Cardiac fibroblast (primary cell): Measurements from ENCODE around the gene PDRG1.

Source experiments
- DNase-seq, 2 donors: peaks; one replicate each; pipeline versions ENCODE4 v3.0.0 to v3.0.0-alpha.2; 2010; ENCODE audit warnings: low read depth in 2 of 2
- H3K4me3 ChIP-seq, 2 donors: replicated peaks in 1 of 2; 1 replicate in 1 of 2; 2 replicates in 1 of 2; pipeline ENCODE4 v1.5.1; 2011; ENCODE audit warnings: low read depth in 2 of 2, low read length in 2 of 2, mild to moderate bottlenecking in 2 of 2, moderate library complexity in 1 of 2
- TF ChIP-seq, protein P1 (sequence below): IDR thresholded peaks from one replicate; pipeline ENCODE4 v1.5.1; 2011; ENCODE audit warnings: low read depth, mild to moderate bottlenecking, low read length, inconsistent platforms

PDRG1 gene

DNA sequence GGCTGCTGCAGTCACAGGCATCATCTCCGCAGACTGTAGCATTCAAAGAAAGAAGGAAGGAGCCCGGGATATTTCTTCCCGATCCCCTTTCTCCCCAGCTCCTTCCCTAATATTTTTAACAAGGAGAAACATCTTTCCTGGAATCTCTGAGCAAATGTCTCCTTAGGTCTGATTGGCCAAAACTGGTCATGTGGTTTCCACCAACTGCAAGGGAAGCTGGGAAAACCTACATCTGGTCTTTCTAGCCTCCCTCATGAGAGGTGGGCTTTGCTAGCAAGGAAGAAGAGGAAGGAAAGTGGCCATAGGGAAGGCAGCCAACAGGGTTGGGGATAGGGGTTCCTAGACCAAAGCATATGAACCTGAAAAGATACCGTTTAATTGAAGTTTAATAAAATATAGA lies 35.1 kb downstream of the PDRG1 start:
- no peak for DNase-seq
- H3K4me3 ChIP-seq: no peak overlapping the region
- TF ChIP-seq, protein P1, sequence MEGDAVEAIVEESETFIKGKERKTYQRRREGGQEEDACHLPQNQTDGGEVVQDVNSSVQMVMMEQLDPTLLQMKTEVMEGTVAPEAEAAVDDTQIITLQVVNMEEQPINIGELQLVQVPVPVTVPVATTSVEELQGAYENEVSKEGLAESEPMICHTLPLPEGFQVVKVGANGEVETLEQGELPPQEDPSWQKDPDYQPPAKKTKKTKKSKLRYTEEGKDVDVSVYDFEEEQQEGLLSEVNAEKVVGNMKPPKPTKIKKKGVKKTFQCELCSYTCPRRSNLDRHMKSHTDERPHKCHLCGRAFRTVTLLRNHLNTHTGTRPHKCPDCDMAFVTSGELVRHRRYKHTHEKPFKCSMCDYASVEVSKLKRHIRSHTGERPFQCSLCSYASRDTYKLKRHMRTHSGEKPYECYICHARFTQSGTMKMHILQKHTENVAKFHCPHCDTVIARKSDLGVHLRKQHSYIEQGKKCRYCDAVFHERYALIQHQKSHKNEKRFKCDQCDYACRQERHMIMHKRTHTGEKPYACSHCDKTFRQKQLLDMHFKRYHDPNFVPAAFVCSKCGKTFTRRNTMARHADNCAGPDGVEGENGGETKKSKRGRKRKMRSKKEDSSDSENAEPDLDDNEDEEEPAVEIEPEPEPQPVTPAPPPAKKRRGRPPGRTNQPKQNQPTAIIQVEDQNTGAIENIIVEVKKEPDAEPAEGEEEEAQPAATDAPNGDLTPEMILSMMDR: no peak

DNA sequence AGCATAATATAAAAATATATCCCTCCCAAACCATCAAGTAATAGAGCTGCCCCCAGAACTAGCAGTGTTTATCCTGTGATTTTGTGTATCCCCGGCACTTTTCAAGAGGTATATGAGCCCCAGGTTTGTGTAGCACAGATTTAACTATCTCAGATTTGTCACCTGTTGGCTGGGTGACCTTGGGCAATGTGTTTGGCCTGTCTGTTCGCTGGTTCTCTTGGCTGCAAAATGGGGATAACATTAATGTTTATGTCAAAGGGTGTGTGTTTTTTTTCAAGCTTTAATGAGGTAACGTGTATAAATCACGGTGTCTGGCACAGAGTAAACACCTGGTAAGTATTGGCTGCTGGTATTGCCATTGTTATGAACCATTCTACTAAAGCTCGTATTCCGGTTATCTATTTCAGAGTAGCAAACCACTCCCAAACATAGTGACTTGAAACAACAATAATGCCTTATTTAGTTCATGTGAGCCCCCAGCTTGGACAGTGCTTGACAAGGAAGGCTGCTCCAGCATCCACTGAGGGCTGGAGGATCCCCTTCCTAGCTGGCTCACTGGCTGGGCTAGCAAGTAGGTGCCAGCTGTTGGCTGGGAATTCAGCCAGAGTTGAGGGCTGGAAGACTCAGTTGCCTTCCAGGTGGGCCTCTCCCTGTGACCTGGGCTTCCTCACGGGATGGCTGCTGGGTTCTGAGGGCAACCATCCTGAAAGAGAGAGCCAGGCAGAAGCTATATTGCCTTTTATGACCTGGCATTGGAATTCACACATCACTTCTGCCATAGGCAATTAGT lies 36.2 kb downstream of the PDRG1 start:
- TF ChIP-seq, protein P1: no peak
- no peak overlapping the region for H3K4me3 ChIP-seq
- DNase-seq: no peak

DNA sequence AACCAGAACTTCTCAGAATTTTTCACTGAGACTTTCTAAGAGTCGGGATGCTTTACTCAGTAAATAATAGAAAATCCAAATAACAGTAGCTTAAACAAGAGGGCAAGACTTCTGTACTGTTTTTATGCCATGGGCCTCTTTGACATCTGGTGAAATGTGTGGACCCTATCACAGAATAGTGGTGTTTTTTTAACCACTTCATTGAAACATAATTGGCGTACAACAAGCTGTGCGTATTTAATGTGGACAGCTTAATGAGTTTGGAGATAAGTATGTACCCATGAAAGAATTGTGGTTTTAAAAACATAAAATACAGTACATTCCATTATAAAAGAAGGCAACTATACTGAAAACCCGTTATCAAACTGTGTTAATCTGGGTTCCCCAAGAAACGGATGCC lies 37.7 kb downstream of the PDRG1 start:
- DNase-seq: no peak
- TF ChIP-seq, protein P1: no peak
- no peak overlapping the region for H3K4me3 ChIP-seq

DNA sequence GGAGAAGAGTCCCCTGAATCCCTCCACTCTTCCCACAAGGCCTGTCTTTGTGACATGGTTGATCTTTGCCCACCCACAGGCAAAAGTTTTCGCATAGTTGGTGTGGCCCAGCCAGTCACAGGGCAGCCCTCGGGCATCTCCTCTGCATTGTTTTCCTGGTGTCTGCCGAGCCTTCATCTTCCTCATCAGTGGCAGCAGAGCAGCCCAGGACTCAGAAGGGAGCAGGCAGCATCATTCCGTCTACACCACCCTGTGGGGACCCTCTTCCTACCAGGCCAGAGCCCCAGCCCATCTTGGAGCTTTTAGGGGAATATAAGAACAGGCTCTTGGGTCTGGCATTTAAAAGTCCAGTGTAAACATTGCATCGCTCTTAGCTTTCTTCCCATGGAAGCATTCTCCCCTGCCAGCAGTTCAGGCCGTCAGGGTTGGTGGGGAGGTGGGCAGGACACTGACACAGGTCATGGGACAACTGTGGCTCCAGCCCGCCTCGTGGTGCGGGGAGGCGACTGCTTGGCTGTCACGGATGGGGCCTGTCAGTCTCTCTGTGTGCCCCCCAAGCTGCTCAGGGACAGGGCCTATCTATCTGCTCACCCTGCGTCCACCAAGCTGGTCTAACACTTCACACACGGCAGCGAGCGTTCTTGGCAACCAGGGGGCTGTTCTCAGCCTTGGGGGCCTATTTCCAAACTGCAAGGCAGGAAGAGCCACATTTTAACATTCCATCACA lies 38.3 kb downstream of the PDRG1 start:
- TF ChIP-seq, protein P1: no peak
- DNase-seq: no peak
- H3K4me3 ChIP-seq: no peak overlapping the region

DNA sequence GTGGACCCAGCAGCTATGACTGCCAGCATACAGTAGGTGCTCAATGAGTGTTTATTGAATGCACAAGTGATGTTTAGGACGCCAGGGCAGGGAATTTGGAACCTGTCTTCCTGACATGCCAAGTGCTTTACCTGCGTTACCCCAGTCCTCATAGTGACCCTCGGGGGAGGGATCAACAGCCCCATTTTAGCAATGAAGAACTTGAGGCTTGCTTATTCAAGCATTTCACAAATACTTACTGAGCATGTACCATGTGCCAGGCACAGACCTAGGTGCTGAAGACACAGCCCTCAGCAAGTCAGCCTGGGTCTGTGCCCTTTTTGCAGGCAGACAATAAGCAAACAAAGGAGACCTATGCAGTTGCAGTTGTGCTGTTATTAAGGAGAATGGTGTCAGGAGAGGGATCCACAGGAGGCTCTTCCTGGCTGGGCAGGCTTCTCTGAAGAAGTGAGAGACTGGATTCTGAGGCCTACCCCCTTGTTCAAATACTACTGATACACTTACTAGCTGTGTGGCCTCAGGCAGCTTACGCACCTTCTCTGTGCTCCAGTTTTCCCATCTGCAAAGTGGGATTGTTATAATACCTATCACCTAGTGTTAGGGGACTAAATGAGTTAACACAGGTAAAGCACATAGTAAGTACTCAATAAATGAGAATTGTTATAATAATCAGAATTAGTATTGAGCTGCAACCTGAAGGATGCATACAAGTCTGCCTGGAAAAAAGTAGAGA lies 41.6 kb downstream of the PDRG1 start:
- H3K4me3 ChIP-seq: no peak overlapping the region
- no peak for DNase-seq
- TF ChIP-seq, protein P1: no peak

DNA sequence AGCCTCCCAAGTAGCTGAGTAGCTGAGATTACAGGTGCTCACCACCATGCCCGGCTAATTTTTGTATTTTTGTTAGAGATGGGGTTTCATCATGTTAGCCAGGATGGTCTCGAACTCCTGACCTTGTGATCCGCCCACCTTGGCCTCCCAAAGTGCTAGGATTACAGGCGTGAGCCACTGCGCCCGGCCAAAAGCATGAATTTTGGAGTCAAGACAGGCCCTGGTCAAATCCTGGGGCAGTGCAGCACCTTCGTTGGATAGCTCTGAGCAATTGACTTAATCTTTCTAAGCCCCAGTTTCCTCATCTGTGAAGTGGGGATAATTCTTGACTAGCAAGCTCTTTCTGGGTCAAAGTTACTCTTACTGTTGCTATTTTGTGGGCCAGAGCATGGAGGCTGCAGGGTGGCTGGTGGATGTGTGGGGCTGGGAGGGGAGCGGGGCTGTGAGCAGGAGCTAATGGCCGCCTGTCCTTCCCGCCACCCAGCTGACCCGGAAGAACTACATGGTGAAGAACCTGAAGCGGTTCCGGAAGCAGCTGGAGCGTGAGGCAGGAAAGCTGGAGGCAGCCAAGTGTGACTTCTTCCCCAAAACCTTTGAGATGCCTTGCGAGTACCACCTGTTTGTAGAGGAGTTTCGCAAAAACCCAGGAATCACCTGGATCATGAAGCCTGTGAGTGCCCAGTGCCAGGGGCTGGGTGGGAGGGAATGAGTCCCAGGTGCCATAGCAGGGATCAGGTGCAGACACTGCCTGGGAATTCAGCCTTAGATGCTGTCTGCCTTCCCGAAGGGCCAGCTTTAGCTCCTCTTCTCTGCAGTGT lies 42.4 kb downstream of the PDRG1 start:
- no peak overlapping the region for H3K4me3 ChIP-seq
- DNase-seq: no peak
- TF ChIP-seq, protein P1: no peak
